ENCODE results near the gene TTN.

Gene TTN

GRCh38 chr2:178704876-178705275 is 102.3 kb downstream of the TTN start:
- TF ChIP-seq CTCF (IDR thresholded peaks at IDR 0.05; ENCODE audit: extremely low read depth, missing control alignments): no peak

GRCh38 chr2:178702361-178702760 is 104.9 kb downstream of the TTN start:
- no peak for DNase-seq (ENCODE audit: low spot score)

More at GRCh38 chr2:178704876-178705275, 102.3 kb downstream of the TTN start:
- no peak for DNase-seq (ENCODE audit: low spot score)

GRCh38 chr2:178700922-178701342 is 106.3 kb downstream of the TTN start:
- TF ChIP-seq CTCF (IDR thresholded peaks at IDR 0.05; ENCODE audit: extremely low read depth, missing control alignments): peak; percentile 78
- DNase-seq (ENCODE audit: low spot score): peak; percentile 31

More at GRCh38 chr2:178702361-178702760, 104.9 kb downstream of the TTN start:
- no peak for TF ChIP-seq CTCF (IDR thresholded peaks at IDR 0.05; ENCODE audit: extremely low read depth, missing control alignments)

GRCh38 chr2:178700136-178700535 is 107.1 kb downstream of the TTN start:
- DNase-seq (ENCODE audit: low spot score): no peak
- TF ChIP-seq CTCF (IDR thresholded peaks at IDR 0.05; ENCODE audit: extremely low read depth, missing control alignments): no peak

- DNase-seq (ENCODE audit: low spot score): no peak
- no peak for TF ChIP-seq CTCF (IDR thresholded peaks at IDR 0.05; ENCODE audit: extremely low read depth, missing control alignments)
Observed at GRCh38 chr2:178692845-178693244, 114.4 kb downstream of the TTN start.

- no peak for DNase-seq (ENCODE audit: low spot score)
- no peak for TF ChIP-seq CTCF (IDR thresholded peaks at IDR 0.05; ENCODE audit: extremely low read depth, missing control alignments)
Observed at GRCh38 chr2:178689808-178690207, 117.4 kb downstream of the TTN start.

GRCh38 chr2:178683877-178684276 is 123.3 kb downstream of the TTN start:
- no peak for TF ChIP-seq CTCF (IDR thresholded peaks at IDR 0.05; ENCODE audit: extremely low read depth, missing control alignments)
- DNase-seq (ENCODE audit: low spot score): no peak
